ENCODE measurements around the gene TMF1.

The TMF1 gene

GRCh38 chr3:69013253-69014021 lies 38.7 kb downstream of the TMF1 start, which contains the start of gene EOGT:
Gene EOGT (minus strand): TSS chr3:69013684. CDS start chr3:69009846, 3,838 bp downstream.
- peak; percentile 87 for DNase-seq

GRCh38 chr3:69012800-69013252 lies 39.3 kb downstream of the TMF1 start:
- no peak for DNase-seq

- no peak for DNase-seq
These were observed 39.9 kb downstream of the TMF1 start for GRCh38 chr3:69012100-69012799.

GRCh38 chr3:69011096-69011730 lies 40.9 kb downstream of the TMF1 start:
- DNase-seq, result no peak

GRCh38 chr3:69009559-69010410 lies 42.3 kb downstream of the TMF1 start:
- no peak for DNase-seq

- no peak for DNase-seq
These were observed 43.2 kb downstream of the TMF1 start for GRCh38 chr3:69008980-69009379.

- DNase-seq, result no peak
These were observed 46.2 kb downstream of the TMF1 start for GRCh38 chr3:69005791-69006482.

- no peak for DNase-seq
These were observed 46.9 kb downstream of the TMF1 start for GRCh38 chr3:69005071-69005790.

- no peak for DNase-seq
These were observed 48.0 kb downstream of the TMF1 start for GRCh38 chr3:69004138-69004537.

- DNase-seq, result no peak
These were observed 52.5 kb downstream of the TMF1 start for GRCh38 chr3:68999605-69000004.

- no peak for DNase-seq
These were observed 53.0 kb downstream of the TMF1 start for GRCh38 chr3:68999158-68999557.

- DNase-seq, result no peak
These were observed 54.2 kb downstream of the TMF1 start for GRCh38 chr3:68997887-68998286.

- DNase-seq, result no peak
These were observed 55.7 kb downstream of the TMF1 start for GRCh38 chr3:68996356-68996995.

GRCh38 chr3:68988740-68989139 lies 63.4 kb downstream of the TMF1 start:
- DNase-seq, result no peak

GRCh38 chr3:68987322-68987721 lies 64.8 kb downstream of the TMF1 start:
- no peak for DNase-seq

- DNase-seq, result no peak
These were observed 65.5 kb downstream of the TMF1 start for GRCh38 chr3:68986496-68987208.

GRCh38 chr3:68985146-68985790 lies 66.9 kb downstream of the TMF1 start:
- no peak for DNase-seq

- DNase-seq, result no peak
These were observed 68.1 kb downstream of the TMF1 start for GRCh38 chr3:68984011-68984530.

GRCh38 chr3:68977486-68978167 lies 74.5 kb downstream of the TMF1 start:
- DNase-seq, result no peak
